ENCODE results near the gene PDIA3.
A peak's percentile ranks its signal among the peaks of the same experiment; 100 is the strongest.

PDIA3 gene

DNA sequence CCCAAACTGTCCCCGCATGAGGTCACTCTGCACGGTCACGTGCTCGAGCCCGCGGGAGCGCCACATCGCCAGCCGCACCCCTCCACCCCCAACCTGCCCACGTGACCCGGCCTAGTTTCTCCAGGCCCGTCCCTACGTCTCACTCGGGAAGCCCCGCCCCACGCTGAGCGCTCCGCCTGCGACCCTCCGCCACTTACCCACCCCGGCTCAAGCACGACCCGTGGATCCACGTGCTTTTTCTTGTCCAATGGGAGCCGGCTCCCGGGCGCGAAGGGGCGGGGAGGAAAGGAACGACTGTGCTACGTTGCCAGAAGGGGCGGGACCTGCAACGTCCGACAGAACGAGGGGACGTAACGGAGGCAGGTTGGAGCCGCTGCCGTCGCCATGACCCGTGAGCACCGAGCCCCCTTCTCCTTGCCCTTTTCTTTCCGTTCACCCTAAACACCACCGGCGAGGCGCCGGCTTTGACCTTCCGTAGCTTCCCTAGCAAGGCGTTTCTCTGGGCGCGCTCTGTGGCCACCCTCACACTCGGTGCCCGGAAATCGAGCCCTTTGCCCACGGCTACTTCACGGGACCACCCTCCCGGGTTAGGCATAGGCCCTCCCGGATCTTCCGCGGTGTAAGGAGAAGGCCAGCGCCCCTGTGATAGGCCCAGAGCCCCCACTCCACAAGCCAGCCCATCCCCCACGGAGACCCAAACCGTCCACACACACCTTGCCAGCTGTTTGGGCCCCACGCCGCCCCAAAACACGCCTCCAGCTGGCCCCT lies 45.9 kb downstream of the PDIA3 start, which contains the start of gene SERF2:
Gene SERF2, plus strand, starts transcription at position 328 of the 768 bp plus-strand sequence. Its CDS starts 57 bp downstream, at position 385.
- Histone ChIP-seq H3K9me3 (ENCODE audit: insufficient read depth, low read length, severe bottlenecking) (no peaks in the 10 kb centered on the region), H3K27me3 (ENCODE audit: insufficient read depth, low read length, poor library complexity) (no peaks in the 10 kb centered on the region), H3K79me2 (ENCODE audit: insufficient read depth, low read length) (peaks cover 36% of the 10 kb centered on the region), H3K4me3 (ENCODE audit: low read depth in 1 of 2, low read length in 2 of 2) (peak within 1 kb of the TSS; percentile 98 to 99), H3K27ac (ENCODE audit: low read length) (peak within 1 kb of the TSS; percentile 99), H4K20me1 (ENCODE audit: insufficient read depth, low read length) (peaks cover 37% of the 10 kb centered on the region), H3K9ac (ENCODE audit: low read depth, low read length) (peak within 1 kb of the TSS; percentile 100), H3K4me2 (ENCODE audit: insufficient read depth, low read length) (peak within 1 kb of the TSS; percentile 71), H3K36me3 (ENCODE audit: insufficient read depth, low read length) (peaks cover 48% of the 10 kb centered on the region), H3K4me1 (ENCODE audit: insufficient read depth, low read length) (peaks cover 34% of the 10 kb centered on the region), H2AFZ (ENCODE audit: low read depth, low read length) (peak within 1 kb of the TSS; percentile 94)
- TF ChIP-seq, protein P1, sequence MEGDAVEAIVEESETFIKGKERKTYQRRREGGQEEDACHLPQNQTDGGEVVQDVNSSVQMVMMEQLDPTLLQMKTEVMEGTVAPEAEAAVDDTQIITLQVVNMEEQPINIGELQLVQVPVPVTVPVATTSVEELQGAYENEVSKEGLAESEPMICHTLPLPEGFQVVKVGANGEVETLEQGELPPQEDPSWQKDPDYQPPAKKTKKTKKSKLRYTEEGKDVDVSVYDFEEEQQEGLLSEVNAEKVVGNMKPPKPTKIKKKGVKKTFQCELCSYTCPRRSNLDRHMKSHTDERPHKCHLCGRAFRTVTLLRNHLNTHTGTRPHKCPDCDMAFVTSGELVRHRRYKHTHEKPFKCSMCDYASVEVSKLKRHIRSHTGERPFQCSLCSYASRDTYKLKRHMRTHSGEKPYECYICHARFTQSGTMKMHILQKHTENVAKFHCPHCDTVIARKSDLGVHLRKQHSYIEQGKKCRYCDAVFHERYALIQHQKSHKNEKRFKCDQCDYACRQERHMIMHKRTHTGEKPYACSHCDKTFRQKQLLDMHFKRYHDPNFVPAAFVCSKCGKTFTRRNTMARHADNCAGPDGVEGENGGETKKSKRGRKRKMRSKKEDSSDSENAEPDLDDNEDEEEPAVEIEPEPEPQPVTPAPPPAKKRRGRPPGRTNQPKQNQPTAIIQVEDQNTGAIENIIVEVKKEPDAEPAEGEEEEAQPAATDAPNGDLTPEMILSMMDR (IDR thresholded peaks at IDR 0.05; ENCODE audit: borderline replicate concordance, extremely low read depth, low read length, poor library complexity, severe bottlenecking) = no peak
- no peak for TF ChIP-seq EZH2 (IDR thresholded peaks at IDR 0.05; ENCODE audit: borderline replicate concordance, low read depth, low read length, severe bottlenecking)
- peak; percentile 95 for ATAC-seq (ENCODE audit: insufficient read depth, low read depth)
- DNase-seq = peak; percentile 100

DNA sequence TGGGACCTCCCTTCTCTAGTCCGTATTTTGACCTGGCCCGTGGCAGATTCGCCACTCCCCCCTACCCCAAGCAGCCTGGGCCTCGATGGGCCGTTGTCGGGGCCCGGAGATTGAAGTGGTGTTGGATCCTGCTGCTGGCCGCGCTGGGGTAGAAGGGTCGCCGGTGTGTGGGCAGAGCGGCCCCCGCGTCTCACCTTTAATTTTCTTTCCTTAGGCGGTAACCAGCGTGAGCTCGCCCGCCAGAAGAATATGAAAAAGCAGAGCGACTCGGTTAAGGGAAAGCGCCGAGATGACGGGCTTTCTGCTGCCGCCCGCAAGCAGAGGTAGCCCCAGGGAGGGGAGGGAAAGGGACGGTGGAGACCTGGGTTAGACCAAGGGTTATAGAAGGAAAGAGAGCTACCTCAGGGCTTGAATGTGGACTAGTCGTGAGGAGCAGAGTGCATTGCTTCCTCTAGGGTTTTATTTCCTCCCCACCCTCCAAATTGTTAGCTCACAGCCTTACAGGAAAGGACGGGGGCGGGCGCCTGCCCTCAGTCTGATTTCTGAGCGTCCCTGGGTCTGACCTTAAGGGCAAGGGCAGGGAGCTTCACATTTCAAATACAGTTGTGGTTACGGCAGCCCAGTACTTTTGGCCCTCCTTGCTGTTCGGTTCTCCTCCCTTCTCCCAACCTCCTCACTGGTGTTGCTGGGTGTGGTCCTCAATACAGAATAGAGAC lies 46.7 kb downstream of the PDIA3 start:
- H3K36me3 ChIP-seq (ENCODE audit: insufficient read depth, low read length) = peaks cover 51% of the 10 kb centered on the region
- H3K4me1 ChIP-seq (ENCODE audit: insufficient read depth, low read length) = peaks cover 34% of the 10 kb centered on the region

DNA sequence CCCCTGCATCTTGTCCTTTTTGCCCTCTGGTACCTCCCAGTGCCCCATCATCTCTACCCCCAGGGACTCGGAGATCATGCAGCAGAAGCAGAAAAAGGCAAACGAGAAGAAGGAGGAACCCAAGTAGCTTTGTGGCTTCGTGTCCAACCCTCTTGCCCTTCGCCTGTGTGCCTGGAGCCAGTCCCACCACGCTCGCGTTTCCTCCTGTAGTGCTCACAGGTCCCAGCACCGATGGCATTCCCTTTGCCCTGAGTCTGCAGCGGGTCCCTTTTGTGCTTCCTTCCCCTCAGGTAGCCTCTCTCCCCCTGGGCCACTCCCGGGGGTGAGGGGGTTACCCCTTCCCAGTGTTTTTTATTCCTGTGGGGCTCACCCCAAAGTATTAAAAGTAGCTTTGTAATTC lies 47.4 kb downstream of the PDIA3 start:
- Histone ChIP-seq H3K4me3 (ENCODE audit: low read depth in 1 of 2, low read length in 2 of 2) (peak overlapping the region in 1 of 2 experiments; percentile 99; a peak in 2 of 4 replicates), H3K27me3 (ENCODE audit: insufficient read depth, low read length, poor library complexity) (no peaks in the 10 kb centered on the region), H3K9ac (ENCODE audit: low read depth, low read length) (peak overlapping the region; percentile 100), H3K4me1 (ENCODE audit: insufficient read depth, low read length) (peaks cover 34% of the 10 kb centered on the region), H2AFZ (ENCODE audit: low read depth, low read length) (no peak overlapping the region), H3K27ac (ENCODE audit: low read length) (peak overlapping the region; percentile 99; the same call in 1 of the 2 replicates), H3K36me3 (ENCODE audit: insufficient read depth, low read length) (peaks cover 54% of the 10 kb centered on the region), H3K4me2 (ENCODE audit: insufficient read depth, low read length) (peak overlapping the region; percentile 71), H3K9me3 (ENCODE audit: insufficient read depth, low read length, severe bottlenecking) (no peaks in the 10 kb centered on the region), H4K20me1 (ENCODE audit: insufficient read depth, low read length) (peaks cover 37% of the 10 kb centered on the region), H3K79me2 (ENCODE audit: insufficient read depth, low read length) (peaks cover 36% of the 10 kb centered on the region)
- TF ChIP-seq, protein P1 (IDR thresholded peaks at IDR 0.05; ENCODE audit: borderline replicate concordance, extremely low read depth, low read length, poor library complexity, severe bottlenecking) = no peak
- ATAC-seq (ENCODE audit: insufficient read depth, low read depth) (no peak), DNase-seq (no peak)

More for the DNA sequence above, 46.7 kb downstream of the PDIA3 start:
- H3K9me3 ChIP-seq (ENCODE audit: insufficient read depth, low read length, severe bottlenecking) = no peaks in the 10 kb centered on the region
- H3K4me2 ChIP-seq (ENCODE audit: insufficient read depth, low read length) = peak overlapping the region; percentile 71
- peak overlapping the region; percentile 100 for H3K9ac ChIP-seq (ENCODE audit: low read depth, low read length)
- no peak for TF ChIP-seq EZH2 (IDR thresholded peaks at IDR 0.05; ENCODE audit: borderline replicate concordance, low read depth, low read length, severe bottlenecking)
- TF ChIP-seq, protein P1 (IDR thresholded peaks at IDR 0.05; ENCODE audit: borderline replicate concordance, extremely low read depth, low read length, poor library complexity, severe bottlenecking) = no peak
- ATAC-seq (ENCODE audit: insufficient read depth, low read depth) (no peak), DNase-seq (no peak)
- peak overlapping the region; percentile 99 for H3K27ac ChIP-seq (ENCODE audit: low read length)
- peaks cover 37% of the 10 kb centered on the region for H4K20me1 ChIP-seq (ENCODE audit: insufficient read depth, low read length)
- peaks cover 36% of the 10 kb centered on the region for H3K79me2 ChIP-seq (ENCODE audit: insufficient read depth, low read length)
- H2AFZ ChIP-seq (ENCODE audit: low read depth, low read length) = peak overlapping the region; percentile 94
- no peaks in the 10 kb centered on the region for H3K27me3 ChIP-seq (ENCODE audit: insufficient read depth, low read length, poor library complexity)
- H3K4me3 ChIP-seq (ENCODE audit: low read depth in 1 of 2, low read length in 2 of 2) = peak overlapping the region; percentile 98 to 99

All from DND-41 (cell line).